ENCODE results near the gene KCNIP4. TPM values are rescaled to one million over a fixed set of nuclear protein-coding genes. Genes with fewer than 3 reads are reported as not detected.

Gene KCNIP4
- total and polyA plus RNA-seq, 2 of the 8 experiments (the other 6 are each of a cell fraction or from before 2014, with no cell fraction given), result 0.06 TPM; not detected in 1

DNA sequence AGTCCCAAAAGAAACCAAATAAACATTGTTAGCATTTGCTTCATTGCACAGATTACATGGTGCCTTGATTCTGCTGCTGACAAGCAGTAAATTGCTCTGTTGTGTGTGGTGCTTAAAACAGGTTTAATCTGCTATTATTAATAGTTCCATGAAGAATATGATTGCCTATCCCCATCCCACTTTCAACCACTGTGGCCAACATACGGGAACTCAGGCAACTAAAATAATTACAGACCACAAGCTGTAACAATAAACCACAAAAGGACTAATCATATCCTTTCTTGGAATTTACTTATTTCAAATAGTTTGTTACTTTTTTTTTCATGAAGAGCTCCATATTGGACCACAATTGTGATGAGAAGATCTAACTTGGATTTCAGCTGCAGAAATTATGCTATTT is 1116.8 kb downstream of the KCNIP4 start:
- Histone ChIP-seq H2BK5ac (ENCODE audit: low read depth, low read length) (no peak overlapping the region), H2BK20ac (ENCODE audit: low read length) (no peak overlapping the region), H3K27me3 (replicated peaks in 1 of 4; ENCODE audit: control insufficient read depth in 3 of 4, extremely low read depth in 1 of 4, insufficient read depth in 3 of 4, low read length in 3 of 4) (no peaks in the 10 kb centered on the region), H3K79me2 (ENCODE audit: control insufficient read depth in 1 of 2, insufficient read depth in 2 of 2, low read length in 2 of 2) (no peaks in the 10 kb centered on the region), H2AK5ac (ENCODE audit: low read depth, low read length) (no peak overlapping the region), H3K9ac (replicated peaks in 1 of 4; ENCODE audit: extremely low read depth in 1 of 4, low read depth in 3 of 4, low read length in 3 of 4) (no peak overlapping the region), H3K79me1 (ENCODE audit: low read depth, low read length) (no peaks in the 10 kb centered on the region), H4K8ac (ENCODE audit: extremely low read depth, insufficient read depth, low read length) (no peak overlapping the region), H3K27ac (ENCODE audit: low read depth, low read length) (no peak overlapping the region), H3K23me2 (ENCODE audit: low read depth, low read length) (no peaks in the 10 kb centered on the region), H3K4me1 (replicated peaks in 1 of 4; ENCODE audit: control insufficient read depth in 3 of 4, insufficient read depth in 4 of 4, low read length in 3 of 4) (no peaks in the 10 kb centered on the region), H4K20me1 (replicated peaks in 1 of 2; ENCODE audit: control insufficient read depth in 1 of 2, insufficient read depth in 2 of 2, low read length in 2 of 2) (no peaks in the 10 kb centered on the region), H3K23ac (ENCODE audit: insufficient read length) (no peak overlapping the region), H4K91ac (replicated peaks; ENCODE audit: insufficient read length, low read length) (no peak overlapping the region), H3K4me2 (ENCODE audit: insufficient read depth in 1 of 2, low read depth in 2 of 2, low read length in 2 of 2) (no peak overlapping the region), H3K4ac (replicated peaks; ENCODE audit: insufficient read length, low read depth, low read length) (no peak overlapping the region), H4K5ac (ENCODE audit: insufficient read length, low read depth, low read length) (no peak overlapping the region), H3K36me3 (ENCODE audit: control insufficient read depth in 2 of 4, insufficient read depth in 4 of 4, low read length in 3 of 4) (no peaks in the 10 kb centered on the region), H2BK120ac (replicated peaks; ENCODE audit: low read depth, low read length) (no peak overlapping the region), H3K4me3 (ENCODE audit: extremely low read depth in 1 of 4, insufficient read depth in 2 of 4, low read depth in 3 of 4, low read length in 4 of 4) (no peak overlapping the region), H2AFZ (ENCODE audit: low read length) (no peak overlapping the region), H3K9me3 (ENCODE audit: insufficient read depth in 2 of 2, low read depth in 1 of 2, low read length in 1 of 2) (no peaks in the 10 kb centered on the region), H3K56ac (replicated peaks; ENCODE audit: insufficient read length, low read depth, low read length) (no peak overlapping the region), H2BK12ac (ENCODE audit: low read depth, low read length) (no peak overlapping the region), H2BK15ac (ENCODE audit: low read length) (no peak overlapping the region), H3K14ac (ENCODE audit: insufficient read length) (no peak overlapping the region), H3K18ac (ENCODE audit: extremely low read depth, low read length) (no peak overlapping the region)
- ChIA-PET CTCF (ENCODE audit: partially characterized antibody) (no interaction called here), POLR2A (ENCODE audit: partially characterized antibody) (no interaction called here)
- FAIRE-seq (no peak), DNase-seq (ENCODE audit: low read depth in 1 of 2, low spot score in 2 of 2) (no peak)
- WGBS, 2 experiments (ENCODE audit: extremely low coverage in 1 of 2, insufficient coverage in 1 of 2, insufficient read length in 1 of 2, insufficient replicate concordance in 2 of 2, low coverage in 1 of 2, low lambda C conversion rate in 2 of 2, missing lambda C conversion rate in 1 of 2), result 87% methylated on average over 1 of the region's 1 CpG; no CpG with 5 or more reads in 1 of the 2 experiments
- TF ChIP-seq POLR2A (IDR thresholded peaks at IDR 0.05; ENCODE audit: control extremely low read depth in 1 of 2, low read depth in 2 of 2, low read length in 2 of 2) (no peak), PHF8 (conservative IDR thresholded peaks at IDR 0.05; ENCODE audit: low read depth, low read length) (no peak), GABPA (IDR thresholded peaks at IDR 0.05; ENCODE audit: borderline replicate concordance, insufficient read depth, low read length) (no peak), BRCA1 (IDR thresholded peaks at IDR 0.05; ENCODE audit: low read depth, low read length) (no peak), TAF7 (optimal IDR thresholded peaks at IDR 0.05; ENCODE audit: borderline replicate concordance, low read depth, low read length) (no peak), TCF12 (IDR thresholded peaks at IDR 0.05; ENCODE audit: low read depth, low read length) (no peak), EZH2 (IDR thresholded peaks at IDR 0.05; ENCODE audit: low read depth, low read length, severe bottlenecking) (no peak), SIN3A (conservative IDR thresholded peaks at IDR 0.05 in 1 of 2, IDR thresholded peaks at IDR 0.05 in 1 of 2; ENCODE audit: low read depth in 1 of 2, low read length in 2 of 2) (no peak), YY1 (IDR thresholded peaks at IDR 0.05; ENCODE audit: low read depth, low read length) (no peak), SRF (IDR thresholded peaks at IDR 0.05; ENCODE audit: low read depth, low read length) (no peak)

Measured in H1 (cell line).